Mucosa of rectum (tissue), 2 donors: Measurements from ENCODE around the gene AMIGO2.
"Not testable (repeated sequence)": the region's sequence is repeated elsewhere in the genome, so short reads cannot be mapped to it uniquely, and the experiment has no call there.

ENCODE experiments used
- H3K27ac ChIP-seq, 2 donors: one replicate each; pipeline ENCODE4 v1.7.0; 2013; ENCODE audit warnings: inconsistent platforms in 2 of 2, low read depth in 2 of 2, low read length in 2 of 2
- H3K27me3 ChIP-seq, 2 donors: one replicate each; pipeline ENCODE4 v1.7.0; 2013; ENCODE audit warnings: low read length in 2 of 2; ENCODE audit not compliant: control insufficient read depth in 2 of 2, insufficient read depth in 2 of 2
- H3K36me3 ChIP-seq, 2 donors: one replicate each; pipeline ENCODE4 v1.7.0; 2013; ENCODE audit warnings: low read length in 2 of 2; ENCODE audit not compliant: control insufficient read depth in 2 of 2, insufficient read depth in 2 of 2
- H3K4me1 ChIP-seq, 2 donors: one replicate each; pipeline ENCODE4 v1.7.0; 2013; ENCODE audit warnings: low read length in 2 of 2, mild to moderate bottlenecking in 1 of 2; ENCODE audit not compliant: control insufficient read depth in 2 of 2, insufficient read depth in 2 of 2
- H3K4me3 ChIP-seq, 2 donors: one replicate each; pipeline ENCODE4 v1.7.0; 2013; ENCODE audit warnings: low read length in 2 of 2
- H3K9ac ChIP-seq, 2 donors: one replicate each; pipeline ENCODE4 v1.7.0; 2013; ENCODE audit warnings: low read length in 2 of 2, low read depth in 1 of 2, mild to moderate bottlenecking in 1 of 2
- H3K9me3 ChIP-seq, 2 donors: one replicate each; pipeline ENCODE4 v1.7.0; 2013; ENCODE audit warnings: low read length in 2 of 2; ENCODE audit not compliant: control insufficient read depth in 2 of 2
- donor health status: healthy.
- donor health status: Normal muscosa, but diverticular disease.

The AMIGO2 gene

GRCh38 chr12:47074757-47075156, 5.0 kb downstream of the AMIGO2 start:
- no peak overlapping the region for H3K9ac ChIP-seq
- H3K27me3 ChIP-seq: peaks cover 4 to 10% of the 10 kb centered on the region in 2 donors
- no peak overlapping the region for H3K27ac ChIP-seq
- no peaks in the 10 kb centered on the region for H3K36me3 ChIP-seq
- no peaks in the 10 kb centered on the region for H3K9me3 ChIP-seq
- H3K4me3 ChIP-seq: no peak overlapping the region
- peaks cover 0 to 4% of the 10 kb centered on the region in 2 donors for H3K4me1 ChIP-seq

GRCh38 chr12:47073951-47074350, 5.8 kb downstream of the AMIGO2 start:
- no peak overlapping the region for H3K9ac ChIP-seq

DNA sequence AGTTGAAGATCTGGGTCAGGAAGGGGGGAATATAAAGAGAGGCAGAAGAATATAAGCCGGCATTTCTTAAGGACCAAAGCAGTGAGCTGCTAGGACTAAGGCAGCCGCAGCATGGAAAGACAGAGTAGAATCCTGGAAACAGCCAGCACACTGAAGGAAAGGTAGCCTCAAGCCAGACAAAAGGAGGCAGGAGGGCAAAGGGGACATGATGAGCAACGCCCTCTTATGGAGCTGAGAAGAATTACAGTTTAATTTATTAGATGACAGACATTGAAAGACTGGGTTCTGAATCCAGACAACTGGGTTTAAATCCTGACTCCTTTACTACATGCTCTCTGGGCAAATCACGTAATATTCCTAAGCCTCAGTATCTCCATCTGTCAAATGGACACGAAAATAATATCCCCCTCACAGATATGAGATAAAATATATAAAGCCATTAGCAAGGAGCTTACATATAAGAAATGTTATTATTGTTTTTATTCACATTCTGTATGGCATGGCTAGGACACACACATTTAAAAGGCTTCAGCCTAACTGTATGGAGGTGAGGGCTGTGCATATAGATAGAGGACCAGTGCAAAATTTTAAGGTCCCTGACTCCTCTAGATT, 8.4 kb downstream of the AMIGO2 start:
- H3K27ac ChIP-seq: no peak overlapping the region
- no peaks in the 10 kb centered on the region for H3K4me1 ChIP-seq
- no peaks in the 10 kb centered on the region for H3K27me3 ChIP-seq
- H3K4me3 ChIP-seq: no peak overlapping the region
- no peaks in the 10 kb centered on the region for H3K9me3 ChIP-seq
- H3K9ac ChIP-seq: no peak overlapping the region
- H3K36me3 ChIP-seq: no peaks in the 10 kb centered on the region

More at GRCh38 chr12:47073951-47074350, 5.8 kb downstream of the AMIGO2 start:
- Histone ChIP-seq H3K27me3 (peaks cover 4 to 9% of the 10 kb centered on the region in 2 donors), H3K9me3 (no peaks in the 10 kb centered on the region), H3K4me3 (no peak overlapping the region), H3K27ac (no peak overlapping the region), H3K36me3 (no peaks in the 10 kb centered on the region), H3K4me1 (peaks cover 0 to 4% of the 10 kb centered on the region in 2 donors)

- H3K36me3 ChIP-seq: no peaks in the 10 kb centered on the region
- H3K9me3 ChIP-seq: no peaks in the 10 kb centered on the region
- no peaks in the 10 kb centered on the region for H3K4me1 ChIP-seq
- H3K27ac ChIP-seq: no peak overlapping the region
- H3K4me3 ChIP-seq: no peak overlapping the region
- no peaks in the 10 kb centered on the region for H3K27me3 ChIP-seq
- H3K9ac ChIP-seq: no peak overlapping the region
Observed at GRCh38 chr12:47070310-47070709, 9.4 kb downstream of the AMIGO2 start.

DNA sequence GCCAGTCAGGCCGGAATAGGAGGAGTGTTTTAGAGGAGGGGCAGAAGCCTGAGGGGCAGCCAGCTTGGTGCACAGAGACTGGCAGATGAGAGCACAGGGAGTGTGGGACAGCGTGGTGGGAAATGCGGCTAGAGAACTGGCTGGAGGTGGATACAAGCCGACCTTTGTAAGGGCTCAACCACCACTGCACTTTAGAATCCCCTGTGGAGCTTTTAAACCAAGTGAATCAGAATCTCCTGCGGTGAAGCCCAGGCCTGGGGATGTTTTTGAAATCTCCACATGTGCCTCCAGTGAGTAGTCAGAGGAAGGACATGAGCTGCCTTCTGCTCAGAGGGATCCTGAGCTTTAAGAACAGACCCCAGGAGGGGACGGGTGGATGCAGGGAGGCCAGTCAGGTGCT, 11.2 kb downstream of the AMIGO2 start:
- no peak overlapping the region for H3K4me3 ChIP-seq
- H3K27ac ChIP-seq: no peak overlapping the region
- H3K9ac ChIP-seq: no peak overlapping the region
- H3K4me1 ChIP-seq: no peaks in the 10 kb centered on the region
- H3K36me3 ChIP-seq: no peaks in the 10 kb centered on the region
- H3K9me3 ChIP-seq: no peaks in the 10 kb centered on the region
- H3K27me3 ChIP-seq: no peaks in the 10 kb centered on the region

DNA sequence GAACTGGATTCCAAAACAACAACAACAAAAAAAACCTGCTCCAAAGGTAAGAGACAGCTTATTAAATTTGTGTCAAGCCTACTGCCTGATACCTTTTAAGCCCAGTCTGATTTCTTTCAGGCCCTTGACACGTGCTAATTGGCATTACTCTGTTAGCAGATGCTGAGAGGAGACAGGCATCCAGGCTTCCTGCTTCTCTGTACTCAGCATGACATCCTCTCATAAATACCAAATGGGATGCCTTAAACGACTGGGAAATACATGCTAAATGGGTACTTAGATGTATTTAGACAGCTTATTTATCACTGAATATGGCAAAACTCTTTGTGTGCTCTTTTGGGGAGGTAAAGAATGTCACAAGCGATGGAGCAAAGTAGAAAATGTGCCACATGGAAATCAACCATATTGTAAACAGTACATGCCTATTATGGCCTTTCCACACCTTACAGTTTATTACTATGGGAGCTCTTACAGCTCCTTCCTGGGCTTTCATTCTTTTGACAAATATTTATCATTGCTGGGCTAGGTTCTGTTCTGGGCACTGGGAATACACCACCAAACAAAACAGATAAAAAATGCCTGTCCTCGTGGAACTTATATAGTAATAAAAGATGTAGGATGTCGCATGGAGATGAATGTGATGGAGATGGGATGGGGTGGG, 11.9 kb downstream of the AMIGO2 start:
- Histone ChIP-seq H3K4me3 (no peak overlapping the region), H3K27me3 (no peaks in the 10 kb centered on the region), H3K36me3 (no peaks in the 10 kb centered on the region), H3K4me1 (no peaks in the 10 kb centered on the region), H3K9me3 (no peaks in the 10 kb centered on the region), H3K9ac (no peak overlapping the region), H3K27ac (no peak overlapping the region)

DNA sequence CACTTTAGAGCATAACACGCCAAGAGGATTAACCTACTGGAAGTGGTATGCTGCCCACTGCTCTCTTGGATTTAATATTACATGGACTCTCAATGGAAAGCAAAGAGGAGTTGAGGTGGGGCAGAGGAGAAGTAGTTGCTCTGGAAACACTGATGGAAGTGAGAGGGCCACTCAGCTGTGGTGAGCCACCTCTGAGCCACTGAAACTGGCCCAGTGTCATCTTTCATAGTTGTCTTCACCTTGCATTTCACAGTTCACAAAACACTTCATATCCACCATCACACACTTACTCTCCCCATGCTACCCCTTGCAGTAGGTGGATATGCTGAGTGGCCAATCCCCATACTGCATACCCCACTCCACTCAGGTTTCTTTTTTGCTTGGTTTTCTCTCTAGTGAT, 12.6 kb downstream of the AMIGO2 start:
- no peak overlapping the region for H3K9ac ChIP-seq
- H3K9me3 ChIP-seq: no peaks in the 10 kb centered on the region
- no peaks in the 10 kb centered on the region for H3K4me1 ChIP-seq
- no peaks in the 10 kb centered on the region for H3K27me3 ChIP-seq
- H3K4me3 ChIP-seq: no peak overlapping the region
- H3K36me3 ChIP-seq: no peaks in the 10 kb centered on the region
- H3K27ac ChIP-seq: no peak overlapping the region

DNA sequence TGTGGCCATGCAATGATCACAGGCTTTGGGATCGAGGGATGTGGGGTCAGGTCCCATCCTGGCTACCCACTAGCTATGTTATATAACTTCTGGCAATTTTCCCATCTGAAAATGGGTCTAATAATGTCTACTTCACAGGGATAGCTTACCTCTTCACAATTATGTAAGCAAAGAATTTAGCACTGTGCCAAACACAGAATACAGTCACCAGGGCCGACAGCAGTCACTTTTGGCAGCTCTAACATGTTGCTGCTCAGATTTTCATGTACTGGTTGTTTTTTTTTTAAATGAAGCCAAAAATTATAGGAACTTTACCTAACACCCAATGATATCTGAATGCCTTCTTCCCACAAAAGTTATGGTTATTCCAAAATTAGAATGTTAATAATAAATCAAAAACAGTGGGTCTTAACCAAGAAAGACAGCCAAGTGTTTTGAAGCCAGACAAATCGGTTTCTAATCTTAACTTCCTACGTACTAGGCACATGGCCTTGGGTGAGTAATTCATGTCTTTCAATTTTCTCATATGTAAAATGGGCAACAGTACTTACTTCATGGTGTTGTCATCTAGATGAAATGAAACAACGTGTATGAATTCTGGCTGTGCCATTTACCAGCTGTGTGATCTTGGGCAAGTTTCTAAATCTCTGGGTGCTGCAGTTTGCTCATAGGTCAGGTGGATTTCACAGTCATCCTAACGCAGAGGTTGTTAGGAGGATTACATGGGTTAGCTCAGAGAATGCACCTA, 13.3 kb downstream of the AMIGO2 start:
- no peaks in the 10 kb centered on the region for H3K27me3 ChIP-seq
- no peaks in the 10 kb centered on the region for H3K36me3 ChIP-seq
- no peak overlapping the region for H3K4me3 ChIP-seq
- no peaks in the 10 kb centered on the region for H3K4me1 ChIP-seq
- no peaks in the 10 kb centered on the region for H3K9me3 ChIP-seq
- no peak overlapping the region for H3K27ac ChIP-seq
- H3K9ac ChIP-seq: no peak overlapping the region

DNA sequence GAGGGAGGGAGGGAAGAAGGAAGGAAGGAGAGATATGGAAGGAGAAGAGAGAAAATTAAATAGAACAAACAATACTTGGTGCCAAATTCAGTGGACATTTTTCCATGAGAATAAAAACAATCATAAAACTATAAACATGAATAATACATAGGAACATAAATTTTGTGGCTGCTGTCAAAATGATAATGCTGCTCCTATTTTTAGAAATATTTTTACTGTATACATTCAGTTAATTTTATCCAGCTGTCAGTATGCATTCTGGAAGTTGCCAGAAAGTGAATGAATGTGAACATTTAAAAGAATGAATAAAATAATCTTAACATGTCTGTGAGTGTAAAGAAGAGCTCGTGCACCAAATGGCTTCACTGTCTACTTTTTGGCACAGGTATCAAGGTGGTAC, 14.2 kb downstream of the AMIGO2 start:
- H3K27me3 ChIP-seq: no peaks in the 10 kb centered on the region
- no peak overlapping the region for H3K27ac ChIP-seq
- H3K36me3 ChIP-seq: no peaks in the 10 kb centered on the region
- no peak overlapping the region for H3K9ac ChIP-seq
- H3K4me3 ChIP-seq: no peak overlapping the region
- no peaks in the 10 kb centered on the region for H3K4me1 ChIP-seq
- H3K9me3 ChIP-seq: no peaks in the 10 kb centered on the region

- not testable (repeated sequence) for H3K9me3 ChIP-seq, H3K4me3 ChIP-seq, H3K27me3 ChIP-seq, H3K36me3 ChIP-seq, H3K9ac ChIP-seq, H3K27ac ChIP-seq, H3K4me1 ChIP-seq
Observed at GRCh38 chr12:47058640-47059039, 21.1 kb downstream of the AMIGO2 start.
